Measurements from ENCODE around the gene CLCN2.

GRCh38 chr3:184371570-184372018 is 10.2 kb upstream of the CLCN2 start:
- TF ChIP-seq POLR2A (IDR thresholded peaks at IDR 0.05) = no peak
- TF ChIP-seq, protein P1, sequence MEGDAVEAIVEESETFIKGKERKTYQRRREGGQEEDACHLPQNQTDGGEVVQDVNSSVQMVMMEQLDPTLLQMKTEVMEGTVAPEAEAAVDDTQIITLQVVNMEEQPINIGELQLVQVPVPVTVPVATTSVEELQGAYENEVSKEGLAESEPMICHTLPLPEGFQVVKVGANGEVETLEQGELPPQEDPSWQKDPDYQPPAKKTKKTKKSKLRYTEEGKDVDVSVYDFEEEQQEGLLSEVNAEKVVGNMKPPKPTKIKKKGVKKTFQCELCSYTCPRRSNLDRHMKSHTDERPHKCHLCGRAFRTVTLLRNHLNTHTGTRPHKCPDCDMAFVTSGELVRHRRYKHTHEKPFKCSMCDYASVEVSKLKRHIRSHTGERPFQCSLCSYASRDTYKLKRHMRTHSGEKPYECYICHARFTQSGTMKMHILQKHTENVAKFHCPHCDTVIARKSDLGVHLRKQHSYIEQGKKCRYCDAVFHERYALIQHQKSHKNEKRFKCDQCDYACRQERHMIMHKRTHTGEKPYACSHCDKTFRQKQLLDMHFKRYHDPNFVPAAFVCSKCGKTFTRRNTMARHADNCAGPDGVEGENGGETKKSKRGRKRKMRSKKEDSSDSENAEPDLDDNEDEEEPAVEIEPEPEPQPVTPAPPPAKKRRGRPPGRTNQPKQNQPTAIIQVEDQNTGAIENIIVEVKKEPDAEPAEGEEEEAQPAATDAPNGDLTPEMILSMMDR (IDR thresholded peaks at IDR 0.05) = peak in 1 of 3 donors; percentile 90
